Stimulated activated effector memory CD8-positive, alpha-beta T cell treated with anti-CD3 and anti-CD28 coated beads, Interleukin-12 subunit alpha, Interleukin-12 subunit beta, amount 100 ng/mL, for 72 hours (primary cell): ENCODE measurements around the gene LPA.
"Not testable (repeated sequence)": the region's sequence is repeated elsewhere in the genome, so short reads cannot be mapped to it uniquely, and the experiment has no call there.

ENCODE experiments used
- ATAC-seq: fragments of 150-1000 bp; cut with Tn5 transposase; 2 replicates; pipeline ENCODE4 v1.10.0; 2021
- DNase-seq, 2 donors: peaks; one replicate each; pipeline ENCODE4 v3.0.0; 2021 to 2022; ENCODE audit warnings: low spot score in 2 of 2
- H3K27ac Mint-ChIP-seq: one replicate; pipeline ENCODE4 v1.8.0; 2022; ENCODE audit warnings: mild to moderate bottlenecking, mixed read lengths
- H3K36me3 Mint-ChIP-seq: one replicate; pipeline ENCODE4 v1.8.0; 2022; ENCODE audit warnings: mild to moderate bottlenecking, mixed read lengths
- H3K4me1 Mint-ChIP-seq: one replicate; pipeline ENCODE4 v1.8.0; 2022; ENCODE audit warnings: mixed read lengths
- H3K4me3 Mint-ChIP-seq: one replicate; pipeline ENCODE4 v1.8.0; 2022; ENCODE audit warnings: mild to moderate bottlenecking, mixed read lengths
- H3K9me3 Mint-ChIP-seq: one replicate; pipeline ENCODE4 v1.8.0; 2022; ENCODE audit warnings: mixed read lengths

LPA gene

GRCh38 chr6:160581406-160581805 lies 82.7 kb downstream of the LPA start:
- no peaks in the 10 kb centered on the region for H3K4me1 Mint-ChIP-seq
- ATAC-seq = no peak
- no peak overlapping the region for H3K4me3 Mint-ChIP-seq
- peaks cover 3% of the 10 kb centered on the region for H3K9me3 Mint-ChIP-seq
- no peak overlapping the region for H3K27ac Mint-ChIP-seq
- DNase-seq = no peak
- no peaks in the 10 kb centered on the region for H3K36me3 Mint-ChIP-seq

- not testable (repeated sequence) for H3K36me3 Mint-ChIP-seq, H3K4me1 Mint-ChIP-seq, ATAC-seq, H3K9me3 Mint-ChIP-seq, DNase-seq, H3K4me3 Mint-ChIP-seq, H3K27ac Mint-ChIP-seq
Observed at GRCh38 chr6:160578515-160578914, 85.6 kb downstream of the LPA start.

GRCh38 chr6:160573943-160574342 lies 90.1 kb downstream of the LPA start:
- no peak for ATAC-seq
- no peaks in the 10 kb centered on the region for H3K36me3 Mint-ChIP-seq
- no peak overlapping the region for H3K27ac Mint-ChIP-seq
- no peak for DNase-seq
- H3K4me1 Mint-ChIP-seq = no peaks in the 10 kb centered on the region
- H3K9me3 Mint-ChIP-seq = no peaks in the 10 kb centered on the region
- no peak overlapping the region for H3K4me3 Mint-ChIP-seq

DNA sequence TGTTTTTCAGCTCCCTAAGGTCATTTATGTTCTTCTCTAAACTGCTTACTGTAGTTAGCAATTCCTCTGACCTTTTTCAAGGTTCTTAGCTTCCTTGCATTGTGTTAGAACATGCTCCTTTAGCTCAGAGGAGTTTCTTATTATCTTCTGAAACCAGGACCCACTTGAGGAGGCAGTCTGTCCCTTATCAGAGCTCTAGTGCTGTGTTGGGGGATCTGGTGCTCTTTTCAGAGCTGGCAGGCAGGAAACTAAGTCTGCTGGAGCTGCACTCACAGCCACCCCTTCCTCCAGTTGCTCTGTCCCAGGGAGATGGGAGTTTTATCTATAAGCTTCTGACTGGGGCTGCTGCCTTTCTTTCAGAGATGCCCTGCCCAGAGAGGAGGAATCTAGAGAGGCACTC lies 92.9 kb downstream of the LPA start:
- ATAC-seq, H3K4me1 Mint-ChIP-seq, H3K36me3 Mint-ChIP-seq, H3K27ac Mint-ChIP-seq, H3K9me3 Mint-ChIP-seq, H3K4me3 Mint-ChIP-seq, DNase-seq: not testable (repeated sequence)

- ATAC-seq (no peak), DNase-seq (no peak)
- peaks cover 4% of the 10 kb centered on the region for H3K36me3 Mint-ChIP-seq
- H3K4me1 Mint-ChIP-seq = no peaks in the 10 kb centered on the region
- no peaks in the 10 kb centered on the region for H3K9me3 Mint-ChIP-seq
- no peak overlapping the region for H3K4me3 Mint-ChIP-seq
- no peak overlapping the region for H3K27ac Mint-ChIP-seq
Observed at GRCh38 chr6:160544802-160545201, 119.3 kb downstream of the LPA start.

DNA sequence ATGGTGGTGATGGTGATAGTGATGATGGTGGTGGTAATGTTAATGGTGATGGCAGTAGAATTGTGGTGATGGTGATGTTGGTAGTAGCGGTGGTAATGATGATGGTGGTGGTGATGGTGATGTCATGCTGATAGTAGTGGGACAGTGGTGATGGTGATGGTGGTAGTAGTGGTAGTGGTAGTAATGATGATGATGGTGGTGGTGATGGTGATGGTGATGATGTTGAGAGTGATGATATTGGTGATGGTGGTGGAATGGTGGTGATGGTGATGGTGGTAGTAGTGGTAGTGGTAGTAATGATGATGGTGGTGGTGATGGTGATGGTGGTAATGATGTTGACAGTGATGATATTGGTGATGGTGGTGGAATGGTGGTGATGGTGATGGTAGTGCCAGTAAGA lies 128.8 kb downstream of the LPA start:
- Mint-ChIP-seq H3K36me3 (no peaks in the 10 kb centered on the region), H3K9me3 (no peaks in the 10 kb centered on the region), H3K4me3 (no peak overlapping the region), H3K27ac (no peak overlapping the region), H3K4me1 (no peaks in the 10 kb centered on the region)
- DNase-seq = no peak
- ATAC-seq = peak; percentile 42

GRCh38 chr6:160534050-160534696 lies 129.9 kb downstream of the LPA start:
- peak; percentile 60 to 81 for DNase-seq
- Mint-ChIP-seq H3K4me3 (no peak overlapping the region), H3K9me3 (no peaks in the 10 kb centered on the region), H3K27ac (no peak overlapping the region), H3K4me1 (no peaks in the 10 kb centered on the region), H3K36me3 (no peaks in the 10 kb centered on the region)
- peak; percentile 74 for ATAC-seq

DNA sequence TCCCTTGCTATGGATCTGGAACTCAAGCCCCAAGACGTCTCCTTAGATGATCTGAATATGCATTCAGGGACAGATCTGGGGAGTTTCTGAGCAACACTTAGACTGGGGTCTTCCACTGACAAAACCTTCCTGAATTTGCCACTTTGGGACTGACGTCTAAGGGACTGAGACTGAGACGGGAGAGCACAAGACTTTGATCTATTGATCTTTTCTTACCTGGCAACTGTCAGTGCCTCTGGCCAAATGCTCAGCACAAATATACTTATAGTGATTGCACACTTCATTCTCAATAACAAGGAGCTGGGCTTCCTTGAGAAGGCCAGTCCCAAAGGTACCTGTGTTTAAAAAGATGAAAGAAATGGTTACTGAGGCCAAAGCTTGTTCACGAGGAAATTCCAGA lies 131.8 kb downstream of the LPA start:
- Mint-ChIP-seq H3K9me3 (no peaks in the 10 kb centered on the region), H3K27ac (no peak overlapping the region), H3K4me3 (no peak overlapping the region), H3K36me3 (no peaks in the 10 kb centered on the region), H3K4me1 (no peaks in the 10 kb centered on the region)
- ATAC-seq (no peak), DNase-seq (no peak)

DNA sequence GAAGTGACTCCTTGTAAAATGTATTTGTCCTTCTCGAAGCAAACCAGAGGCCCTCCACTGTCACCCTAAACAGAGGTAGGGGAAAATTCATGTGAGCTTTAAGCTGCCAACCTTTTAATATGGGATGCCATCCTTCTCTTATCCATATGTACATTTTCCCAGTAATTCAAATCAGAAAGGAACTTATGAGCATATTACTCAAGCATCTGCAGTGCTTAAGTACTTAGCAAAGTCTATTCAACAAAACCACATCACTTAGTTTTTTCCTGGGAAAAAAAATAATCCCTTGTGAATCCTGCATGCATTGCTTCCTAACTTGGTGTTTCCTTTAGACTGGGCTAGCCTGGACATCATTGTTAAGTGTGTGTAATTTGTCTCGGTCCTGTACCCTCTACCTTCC lies 132.2 kb downstream of the LPA start:
- H3K27ac Mint-ChIP-seq = no peak overlapping the region
- H3K4me3 Mint-ChIP-seq = no peak overlapping the region
- DNase-seq (no peak), ATAC-seq (no peak)
- H3K36me3 Mint-ChIP-seq = no peaks in the 10 kb centered on the region
- H3K9me3 Mint-ChIP-seq = no peaks in the 10 kb centered on the region
- no peaks in the 10 kb centered on the region for H3K4me1 Mint-ChIP-seq

DNA sequence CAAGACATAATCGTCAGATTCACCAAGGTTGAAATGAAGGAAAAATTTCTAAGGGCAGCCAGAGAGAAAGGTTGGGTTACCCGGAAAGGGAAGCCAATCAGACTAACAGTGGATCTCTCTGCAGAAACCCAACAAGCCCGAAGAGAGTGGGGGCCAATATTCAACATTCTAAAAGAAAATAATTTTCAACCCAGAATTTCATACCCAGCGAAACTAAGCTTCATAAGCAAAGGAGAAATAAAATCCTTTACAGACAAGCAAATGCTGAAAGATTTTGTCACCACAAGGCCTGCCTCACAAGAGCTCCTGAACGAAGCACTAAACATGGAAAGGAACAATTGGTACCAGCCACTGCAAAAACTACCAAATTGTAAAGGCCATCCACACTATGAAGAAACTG lies 134.6 kb downstream of the LPA start:
- H3K27ac Mint-ChIP-seq, H3K36me3 Mint-ChIP-seq, H3K4me1 Mint-ChIP-seq, ATAC-seq, H3K4me3 Mint-ChIP-seq, DNase-seq, H3K9me3 Mint-ChIP-seq: not testable (repeated sequence)

DNA sequence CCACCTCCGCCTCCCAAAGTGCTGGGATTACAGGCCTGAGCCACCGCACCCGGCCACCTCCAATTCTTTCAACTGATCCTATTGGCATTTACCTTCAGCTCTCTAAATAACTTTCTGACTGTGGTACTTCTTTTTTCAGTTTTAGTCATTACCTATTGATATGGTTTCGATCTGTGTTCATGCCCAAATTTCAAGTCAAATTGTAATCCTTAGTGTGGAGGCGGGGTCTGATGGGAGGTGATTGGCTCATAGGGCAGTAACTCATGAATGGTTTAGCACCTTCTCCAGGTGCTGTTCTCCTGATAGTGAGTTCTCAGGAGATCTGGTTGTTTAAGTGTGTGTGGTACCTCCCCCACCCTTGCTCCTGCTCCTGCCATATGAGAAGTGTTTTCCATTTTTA lies 140.9 kb downstream of the LPA start:
- Mint-ChIP-seq H3K9me3 (no peaks in the 10 kb centered on the region), H3K4me1 (peaks cover 24% of the 10 kb centered on the region), H3K36me3 (peaks cover 5% of the 10 kb centered on the region), H3K27ac (no peak overlapping the region), H3K4me3 (no peak overlapping the region)
- ATAC-seq = peak; percentile 52
- no peak for DNase-seq

- Mint-ChIP-seq H3K4me1 (peaks cover 37% of the 10 kb centered on the region), H3K9me3 (no peaks in the 10 kb centered on the region), H3K36me3 (peaks cover 5% of the 10 kb centered on the region), H3K4me3 (peak overlapping the region; percentile 87), H3K27ac (peak overlapping the region; percentile 95)
- DNase-seq (peak; percentile 81 to 92), ATAC-seq (peak; percentile 88)
Observed at GRCh38 chr6:160520043-160520904, 143.8 kb downstream of the LPA start.

- ATAC-seq = peak; percentile 79
- Mint-ChIP-seq H3K27ac (peak overlapping the region; percentile 95), H3K36me3 (peaks cover 5% of the 10 kb centered on the region), H3K9me3 (peaks cover 4% of the 10 kb centered on the region), H3K4me1 (peaks cover 42% of the 10 kb centered on the region), H3K4me3 (peak overlapping the region; percentile 87)
- DNase-seq = no peak
Observed at GRCh38 chr6:160519603-160520042, 144.5 kb downstream of the LPA start.

DNA sequence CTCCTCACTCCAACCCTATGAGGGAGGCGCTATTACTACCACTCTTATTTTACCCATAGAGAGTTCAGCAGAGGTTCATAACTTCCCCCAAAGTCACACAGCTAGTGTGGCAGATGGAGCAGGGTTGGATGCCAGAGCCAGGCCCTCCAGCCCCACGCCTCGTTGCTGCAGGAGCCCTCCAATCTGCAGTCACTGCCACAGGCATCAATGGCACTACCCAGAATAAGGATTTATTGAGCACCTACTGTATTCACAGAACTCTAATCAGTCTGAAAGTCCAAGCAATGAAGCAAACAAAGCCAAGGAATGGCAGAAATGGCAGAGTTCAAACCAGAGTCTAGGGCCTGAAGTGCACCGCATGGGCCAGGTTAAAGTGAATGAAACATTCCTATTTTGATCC lies 144.9 kb downstream of the LPA start:
- DNase-seq (no peak), ATAC-seq (no peak)
- Mint-ChIP-seq H3K4me3 (peak overlapping the region; percentile 87), H3K4me1 (peaks cover 44% of the 10 kb centered on the region), H3K36me3 (peaks cover 5% of the 10 kb centered on the region), H3K9me3 (peaks cover 4% of the 10 kb centered on the region), H3K27ac (peak overlapping the region; percentile 95)

- ATAC-seq (no peak), DNase-seq (no peak)
- Mint-ChIP-seq H3K27ac (no peak overlapping the region), H3K4me3 (no peak overlapping the region), H3K9me3 (peaks cover 4% of the 10 kb centered on the region), H3K4me1 (peaks cover 37% of the 10 kb centered on the region), H3K36me3 (no peaks in the 10 kb centered on the region)
Observed at GRCh38 chr6:160513836-160514235, 150.2 kb downstream of the LPA start.
